HepG2 (cell line): Measurements from ENCODE around the gene ANO10. TPM values are rescaled to one million over a fixed set of nuclear protein-coding genes. Genes with fewer than 3 reads are reported as not detected.

Experiments used
- ATAC-seq: fragments of 200-7000 bp; cut with Tn5 transposase; 3 replicates; pipeline ENCODE4 v1.9.1; 2020; ENCODE audit warnings: mild to moderate bottlenecking, moderate library complexity
- BruUV-seq: library from RNA; stranded (reverse); fragments of 400-500 nt; replicated peaks from 2 replicates; lab custom pipeline; 2021; lab: Mats Ljungman, UMichigan
- CTCF ChIA-PET: fragments of 300-600 bp; formaldehyde crosslinking; extraction: SDS; loops from one replicate; lab custom pipeline; 2021; ENCODE audit warnings: low total read pairs, inconsistent platforms, low intra/inter-chr PET ratio; lab: Yijun Ruan, JAX
- POLR2A ChIA-PET: fragments of 350-600 bp; sonication (Branson Sonifier 250); formaldehyde crosslinking; loops from one replicate; lab custom pipeline; 2020; ENCODE audit warnings: antibody characterized with exemption, inconsistent platforms; lab: Yijun Ruan, JAX
- DNase-seq: peaks from one replicate; pipeline ENCODE4 v3.0.0-alpha.2; 2015; ENCODE audit warnings: low spot score
- FAIRE-seq: peaks from 3 replicates; lab custom pipeline; 2011; peaks lifted over from hg19 to GRCh38; lab: Jason Lieb, UNC
- H2AFZ ChIP-seq: one replicate; pipeline ENCODE4 v1.6.1; 2011; ENCODE audit warnings: low read length, inconsistent platforms
- H3K27ac ChIP-seq: fragments of 300-600 bp; 3 replicates; pipeline ENCODE4 v1.8.0; 2011; ENCODE audit warnings: mixed run types, mild to moderate bottlenecking, mixed read lengths, low read length, inconsistent platforms; ENCODE audit not compliant: insufficient read depth; ENCODE audit errors: extremely low read length
- H3K27me3 ChIP-seq, 2 experiments: fragments of 200-600 bp in 1 of 2; 2 replicates in 1 of 2; 3 replicates in 1 of 2; pipeline versions ENCODE4 v1.6.0 to v1.8.0; 2011; ENCODE audit warnings: low read length in 2 of 2, mild to moderate bottlenecking in 2 of 2, moderate library complexity in 2 of 2, inconsistent platforms in 1 of 2; ENCODE audit not compliant: insufficient read depth in 2 of 2, control insufficient read depth in 1 of 2
- H3K36me3 ChIP-seq, 2 experiments: fragments of 200-600 bp in 1 of 2; replicated peaks in 1 of 2; 2 replicates in 1 of 2; 3 replicates in 1 of 2; pipeline versions ENCODE4 v1.5.1 to v1.8.0; 2011; ENCODE audit warnings: low read length in 2 of 2, inconsistent platforms in 1 of 2; ENCODE audit not compliant: insufficient read depth in 2 of 2, control insufficient read depth in 1 of 2
- H3K4me1 ChIP-seq: 2 replicates; pipeline ENCODE4 v1.5.1; 2012; ENCODE audit warnings: low read length, inconsistent platforms; ENCODE audit not compliant: insufficient read depth
- H3K4me2 ChIP-seq: 2 replicates; pipeline ENCODE4 v1.6.0; 2011; ENCODE audit warnings: low read depth, low read length, inconsistent platforms
- H3K4me3 ChIP-seq, 3 experiments: fragments of 200-600 bp in 1 of 3; sonication (generic), shearing (Covaris generic) in 1 of 3; replicated peaks in 1 of 3; 2 replicates each; pipeline ENCODE4 v1.5.1; 2011 to 2016; ENCODE audit warnings: low read length in 3 of 3, inconsistent platforms in 2 of 3, low read depth in 2 of 3, mild to moderate bottlenecking in 2 of 3, control low read depth in 1 of 3, mixed read lengths in 1 of 3; ENCODE audit not compliant: insufficient read depth in 1 of 3
- H3K79me2 ChIP-seq: one replicate; pipeline ENCODE4 v1.6.1; 2011; ENCODE audit warnings: low read length, inconsistent platforms; ENCODE audit not compliant: insufficient read depth
- H3K9ac ChIP-seq: 2 replicates; pipeline ENCODE4 v1.6.0; 2011; ENCODE audit warnings: mild to moderate bottlenecking, low read depth, low read length, inconsistent platforms; ENCODE audit not compliant: insufficient read depth
- H3K9me3 ChIP-seq: 2 replicates; pipeline ENCODE4 v1.5.1; 2012; ENCODE audit warnings: mild to moderate bottlenecking, low read length
- H4K20me1 ChIP-seq: 2 replicates; pipeline ENCODE4 v1.6.0; 2011; ENCODE audit warnings: inconsistent platforms, mild to moderate bottlenecking, low read length, moderate library complexity; ENCODE audit not compliant: insufficient read depth
- ARHGAP35 ChIP-seq: sonication (generic); formaldehyde crosslinking; IDR thresholded peaks from 2 replicates; pipeline ENCODE4 v1.9.0; 2022; ENCODE audit warnings: mild to moderate bottlenecking, inconsistent platforms, moderate library complexity, missing genetic modification reagents, borderline replicate concordance
- JUN ChIP-seq: sonication (generic); formaldehyde crosslinking; IDR thresholded peaks from 2 replicates; pipeline ENCODE4 v1.4.0; 2020; ENCODE audit warnings: mild to moderate bottlenecking, missing genetic modification reagents
- PLRG1 ChIP-seq: fragments of 450-650 bp; conservative IDR thresholded peaks from 2 replicates; pipeline ENCODE4 v1.6.1; 2016
- RORA ChIP-seq: sonication (generic); formaldehyde crosslinking; IDR thresholded peaks from 2 replicates; pipeline ENCODE4 v1.5.0; 2020; ENCODE audit warnings: mild to moderate bottlenecking, missing genetic modification reagents, moderate library complexity
- STAT5B ChIP-seq: sonication (generic); formaldehyde crosslinking; IDR thresholded peaks from 2 replicates; pipeline ENCODE4 v1.4.0; 2020; ENCODE audit warnings: missing genetic modification reagents
- TP53 ChIP-seq: sonication (generic); formaldehyde crosslinking; conservative IDR thresholded peaks from 2 replicates; pipeline ENCODE4 v1.4.0; 2020; ENCODE audit warnings: missing genetic modification reagents
- ZNF34 ChIP-seq: sonication (generic); formaldehyde crosslinking; IDR thresholded peaks from 2 replicates; pipeline ENCODE4 v1.4.0; 2020; ENCODE audit warnings: mild to moderate bottlenecking, missing genetic modification reagents, borderline replicate concordance
- ZNF839 ChIP-seq: sonication (generic); formaldehyde crosslinking; IDR thresholded peaks from 2 replicates; pipeline ENCODE4 v1.4.0; 2020; ENCODE audit warnings: missing genetic modification reagents, mild to moderate bottlenecking, borderline replicate concordance
- WGBS: methylation state at CpG from one replicate; pipeline ENCODE4 v1.1.6; 2017; ENCODE audit warnings: low lambda C conversion rate; 5-methylcytosine and 5-hydroxymethylcytosine counted together
- in situ Hi-C: cut with HindIII; loops from 2 replicates; pipeline ENCODE4 v1.10.0; 2017; ENCODE audit warnings: low pct_unique_long_range_greater_than_20kb; ENCODE audit not compliant: extremely low pct_ligation_motif_present
- intact Hi-C: fragments of 100-400 bp; cut with micrococcal nuclease; formaldehyde crosslinking; loops from one replicate; pipeline ENCODE4 v1.10.0; 2022; ENCODE audit not compliant: unreplicated experiment
- polyA plus RNA-seq, 8 experiments: library from polyadenylated mRNA; depleted of rRNA in 3 of 8; stranded (reverse) in 7 of 8; unstranded in 1 of 8; fragments of >200 nt; fragmentation: Illumina TruSeq in 4 of 8; extraction: Trizol in 4 of 8; gene quantifications; 2 replicates each; pipeline versions ENCODE4 v1.2.1 to v1.2.3, GENCODE V29; 2011 to 2016; ENCODE audit warnings: low read depth in 4 of 8, missing spikeins in 1 of 8, mixed read lengths in 1 of 8; ENCODE audit not compliant: insufficient read depth in 1 of 8
- total RNA-seq, 5 experiments: library from RNA; depleted of rRNA; stranded (reverse); fragments of >200 nt; fragmentation: Illumina TruSeq; extraction: Trizol; gene quantifications; 2 replicates each; pipeline ENCODE4 v1.2.3, GENCODE V29; 2016; ENCODE audit warnings: low read depth in 1 of 5
- TF ChIP-seq, protein P1 (sequence below): IDR thresholded peaks from 2 replicates; pipeline ENCODE4 v1.6.1; 2012; ENCODE audit warnings: low read depth, low read length, improper control_type of control experiment

The ANO10 gene
- total and polyA plus RNA-seq, 2 of the 13 experiments (the other 11 are each of a cell fraction or from before 2014, with no cell fraction given) = 10.4 to 13.1 TPM

DNA sequence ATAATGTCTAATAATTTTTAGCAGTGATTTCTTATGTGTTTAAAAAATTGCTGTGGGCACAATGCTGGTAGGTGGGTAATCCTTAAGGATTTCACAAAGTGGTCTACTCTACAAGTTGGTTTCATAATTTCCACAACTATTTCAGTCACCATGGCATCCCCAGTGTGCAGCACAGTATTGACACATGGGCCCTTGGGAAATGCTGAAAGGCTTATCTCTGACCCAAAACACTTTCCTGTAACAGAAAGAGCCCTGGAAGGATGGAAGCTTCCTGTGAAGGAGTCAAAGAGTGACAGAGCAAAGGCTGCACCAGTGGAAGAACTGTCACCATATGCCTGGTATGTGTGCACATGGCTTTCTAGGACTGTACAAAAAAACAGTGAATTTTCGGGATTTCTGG is 153.7 kb downstream of the ANO10 start:
- Histone ChIP-seq H2AFZ (no peak overlapping the region), H3K4me3 (no peak overlapping the region), H4K20me1 (no peaks in the 10 kb centered on the region), H3K9ac (no peak overlapping the region), H3K27ac (no peak overlapping the region), H3K36me3 (no peaks in the 10 kb centered on the region), H3K9me3 (no peaks in the 10 kb centered on the region; the same call in 1 of the 2 replicates), H3K27me3 (no peaks in the 10 kb centered on the region), H3K79me2 (no peaks in the 10 kb centered on the region), H3K4me2 (no peak overlapping the region), H3K4me1 (no peaks in the 10 kb centered on the region)
- no peak for FAIRE-seq
- TF ChIP-seq ZNF34 (CRISPR knock-in tag) (no peak), RORA (CRISPR knock-in tag) (no peak), ARHGAP35 (no peak), STAT5B (no peak), PLRG1 (no peak), JUN (CRISPR knock-in tag) (no peak), TP53 (CRISPR knock-in tag) (no peak), ZNF839 (CRISPR knock-in tag) (no peak)
- TF ChIP-seq, protein P1, sequence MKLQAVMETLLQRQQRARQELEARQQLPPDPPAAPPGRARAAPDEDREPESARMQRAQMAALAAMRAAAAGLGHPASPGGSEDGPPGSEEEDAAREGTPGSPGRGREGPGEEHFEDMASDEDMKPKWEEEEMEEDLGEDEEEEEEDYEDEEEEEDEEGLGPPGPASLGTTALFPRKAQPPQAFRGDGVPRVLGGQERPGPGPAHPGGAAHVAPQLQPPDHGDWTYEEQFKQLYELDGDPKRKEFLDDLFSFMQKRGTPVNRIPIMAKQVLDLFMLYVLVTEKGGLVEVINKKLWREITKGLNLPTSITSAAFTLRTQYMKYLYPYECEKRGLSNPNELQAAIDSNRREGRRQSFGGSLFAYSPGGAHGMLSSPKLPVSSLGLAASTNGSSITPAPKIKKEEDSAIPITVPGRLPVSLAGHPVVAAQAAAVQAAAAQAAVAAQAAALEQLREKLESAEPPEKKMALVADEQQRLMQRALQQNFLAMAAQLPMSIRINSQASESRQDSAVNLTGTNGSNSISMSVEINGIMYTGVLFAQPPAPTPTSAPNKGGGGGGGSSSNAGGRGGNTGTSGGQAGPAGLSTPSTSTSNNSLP = no peak
- CTCF ChIA-PET = no interaction called here
- no peak for ATAC-seq
- WGBS = 33% methylated on average over 1 of the region's 1 CpG
- intact Hi-C loops = no loop called here
- in situ Hi-C loops = no loop called here
- DNase-seq = no peak
- no TSS peak for BruUV-seq
- POLR2A ChIA-PET = no interaction called here
